ENCODE results near the gene SULT1A1. TPM values are rescaled to one million over a fixed set of nuclear protein-coding genes. Genes with fewer than 3 reads are reported as not detected.
"Not testable (repeated sequence)": the region's sequence is repeated elsewhere in the genome, so short reads cannot be mapped to it uniquely, and the experiment has no call there.

SULT1A1 gene
- total RNA-seq, 1 experiment from 2014 or later, result 82.0 TPM

DNA sequence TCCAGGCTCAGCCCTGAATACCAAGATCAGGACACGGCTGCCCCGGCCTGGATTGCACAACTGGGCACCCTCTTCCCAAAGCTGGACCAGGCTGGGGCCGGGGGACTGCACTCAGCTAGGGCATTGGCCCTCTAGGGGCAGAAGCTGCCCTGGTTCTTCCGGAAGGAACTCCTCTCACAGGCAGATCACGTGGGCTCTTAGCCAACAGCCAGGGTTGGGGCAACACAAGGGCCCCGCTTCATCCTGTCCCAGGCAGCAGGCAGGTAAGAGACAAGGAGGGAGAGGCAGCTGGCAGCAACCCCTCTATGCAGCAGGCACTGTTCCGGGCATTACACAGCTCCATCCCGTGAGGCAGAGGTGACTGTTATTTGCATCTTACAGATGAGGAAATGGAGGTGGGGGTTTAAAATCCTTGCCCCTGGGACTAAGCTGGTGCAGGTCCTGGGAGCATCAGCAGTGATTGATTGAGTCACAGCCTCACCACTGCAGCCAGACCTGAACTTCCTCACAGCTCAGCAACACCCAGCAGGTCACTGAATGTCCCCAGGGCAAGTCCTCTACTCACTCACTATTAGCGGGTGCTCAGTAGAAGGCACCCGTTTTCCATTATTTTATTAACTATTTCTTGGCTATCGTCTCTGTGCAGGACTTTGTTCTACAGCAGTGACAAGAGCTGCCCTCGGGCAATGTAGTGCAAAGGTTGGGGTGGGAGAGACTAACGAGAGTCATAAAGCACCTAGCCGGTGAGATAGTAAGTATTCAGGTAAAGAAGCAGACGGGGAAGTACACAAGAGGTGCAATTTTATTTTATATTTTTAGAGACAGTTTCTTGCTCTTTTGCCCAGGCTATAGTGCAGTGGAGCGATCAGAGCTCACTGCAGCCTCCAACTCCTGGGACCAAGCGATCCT, 10.2 kb downstream of the SULT1A1 start:
- Histone ChIP-seq H3K4me1 (replicated peaks; ENCODE audit: insufficient read depth) (peaks cover 34% of the 10 kb centered on the region), H3F3A (ENCODE audit: insufficient read depth, low read depth) (peaks cover 24% of the 10 kb centered on the region), H3K79me2 (ENCODE audit: low read depth) (peaks cover 17% of the 10 kb centered on the region)
- CTCF ChIA-PET; H3K27me3 ChIP-seq (ENCODE audit: insufficient read depth, low read depth); H3K4me3 ChIP-seq; H4K20me1 ChIP-seq (ENCODE audit: insufficient read depth); DNase-seq; H3K9me2 ChIP-seq (ENCODE audit: insufficient read depth); H3K36me3 ChIP-seq (ENCODE audit: low read depth); H3K4me2 ChIP-seq; H2AFZ ChIP-seq; H3K9me3 ChIP-seq (ENCODE audit: insufficient read depth, low read depth); BruUV-seq (replicated peaks); H3K27ac ChIP-seq; POLR2A ChIA-PET (ENCODE audit: unreplicated experiment): not testable (repeated sequence)
- intact Hi-C loops (cut with micrococcal nuclease; ENCODE audit: unreplicated experiment), result loop anchor here (5.0 kb wide), 1 partner anchor 47 kb away; the partner anchor contains the start of gene SGF29

DNA sequence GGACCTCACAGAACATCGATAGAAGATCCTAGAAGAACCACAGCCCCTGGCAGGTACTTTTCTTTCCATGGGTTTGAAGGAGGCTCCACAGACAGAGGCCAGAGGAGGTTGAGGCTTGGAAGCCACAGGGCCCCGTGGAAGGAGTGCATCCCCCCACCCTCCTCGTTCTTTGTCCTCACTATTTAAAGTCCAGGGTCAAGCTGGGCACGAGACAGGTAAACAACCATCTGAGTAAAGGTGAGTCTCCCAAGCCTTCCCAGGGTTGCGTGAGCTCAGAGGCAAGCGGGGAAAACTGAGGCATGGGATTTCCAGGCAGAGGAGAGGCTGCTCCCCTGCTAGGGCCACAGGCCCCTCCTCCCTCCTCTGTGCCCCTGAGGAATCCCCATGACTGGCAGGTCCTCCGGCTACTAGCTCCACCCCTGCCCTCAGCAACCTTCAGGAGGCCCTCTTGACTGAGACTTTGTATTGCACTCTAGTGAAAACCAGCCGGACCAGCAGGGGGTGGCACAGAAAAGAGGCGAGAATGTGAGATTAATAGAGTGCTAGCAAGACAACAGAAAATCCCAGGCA, 12.1 kb downstream of the SULT1A1 start:
- peak overlapping the region; percentile 36; the same call in 1 of the 2 replicates for H3K4me3 ChIP-seq
- peak overlapping the region; percentile 94 for H3K27ac ChIP-seq
- peak overlapping the region; percentile 99 for H3K4me2 ChIP-seq
- H3K27me3 ChIP-seq (ENCODE audit: insufficient read depth, low read depth), result no peaks in the 10 kb centered on the region
- ChIA-PET CTCF (interaction anchor here (0.5 to 2.3 kb wide), 7 partner anchors 12 to 107 kb away, joined by 3 to 21 read pairs (median 4); partner anchors contain the start of gene SULT1A1), POLR2A (ENCODE audit: unreplicated experiment) (interaction anchor here (0.5 to 2.3 kb wide), 2 partner anchors 12 to 514 kb away, joined by 5 to 59 read pairs; partner anchors contain the start of gene SULT1A1)
- no peaks in the 10 kb centered on the region for H4K20me1 ChIP-seq (ENCODE audit: insufficient read depth)
- no peak overlapping the region for H2AFZ ChIP-seq
- no TSS peak for BruUV-seq (replicated peaks)
- no peaks in the 10 kb centered on the region for H3K9me2 ChIP-seq (ENCODE audit: insufficient read depth)
- peaks cover 34% of the 10 kb centered on the region for H3K4me1 ChIP-seq (replicated peaks; ENCODE audit: insufficient read depth)
- peak; percentile 68 to 70 for DNase-seq
- peaks cover 27% of the 10 kb centered on the region for H3K79me2 ChIP-seq (ENCODE audit: low read depth)
- intact Hi-C loops (cut with micrococcal nuclease; ENCODE audit: unreplicated experiment), result loop anchor here (5.0 kb wide), 1 partner anchor 45 kb away; the partner anchor contains the start of gene SGF29
- 0 out of 2 replicates have a peak, but pooled peaks cover 4% of the 10 kb centered on the region for H3K36me3 ChIP-seq (ENCODE audit: low read depth)
- no peaks in the 10 kb centered on the region for H3K9me3 ChIP-seq (ENCODE audit: insufficient read depth, low read depth)
- H3F3A ChIP-seq (ENCODE audit: insufficient read depth, low read depth), result peaks cover 23% of the 10 kb centered on the region
- TF ChIP-seq, protein P1, sequence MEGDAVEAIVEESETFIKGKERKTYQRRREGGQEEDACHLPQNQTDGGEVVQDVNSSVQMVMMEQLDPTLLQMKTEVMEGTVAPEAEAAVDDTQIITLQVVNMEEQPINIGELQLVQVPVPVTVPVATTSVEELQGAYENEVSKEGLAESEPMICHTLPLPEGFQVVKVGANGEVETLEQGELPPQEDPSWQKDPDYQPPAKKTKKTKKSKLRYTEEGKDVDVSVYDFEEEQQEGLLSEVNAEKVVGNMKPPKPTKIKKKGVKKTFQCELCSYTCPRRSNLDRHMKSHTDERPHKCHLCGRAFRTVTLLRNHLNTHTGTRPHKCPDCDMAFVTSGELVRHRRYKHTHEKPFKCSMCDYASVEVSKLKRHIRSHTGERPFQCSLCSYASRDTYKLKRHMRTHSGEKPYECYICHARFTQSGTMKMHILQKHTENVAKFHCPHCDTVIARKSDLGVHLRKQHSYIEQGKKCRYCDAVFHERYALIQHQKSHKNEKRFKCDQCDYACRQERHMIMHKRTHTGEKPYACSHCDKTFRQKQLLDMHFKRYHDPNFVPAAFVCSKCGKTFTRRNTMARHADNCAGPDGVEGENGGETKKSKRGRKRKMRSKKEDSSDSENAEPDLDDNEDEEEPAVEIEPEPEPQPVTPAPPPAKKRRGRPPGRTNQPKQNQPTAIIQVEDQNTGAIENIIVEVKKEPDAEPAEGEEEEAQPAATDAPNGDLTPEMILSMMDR (conservative IDR thresholded peaks at IDR 0.05), result peak; percentile 34; the same call in 1 of the 2 replicates
- TF ChIP-seq EZH2 (IDR thresholded peaks at IDR 0.05; ENCODE audit: low read depth), result no peak

DNA sequence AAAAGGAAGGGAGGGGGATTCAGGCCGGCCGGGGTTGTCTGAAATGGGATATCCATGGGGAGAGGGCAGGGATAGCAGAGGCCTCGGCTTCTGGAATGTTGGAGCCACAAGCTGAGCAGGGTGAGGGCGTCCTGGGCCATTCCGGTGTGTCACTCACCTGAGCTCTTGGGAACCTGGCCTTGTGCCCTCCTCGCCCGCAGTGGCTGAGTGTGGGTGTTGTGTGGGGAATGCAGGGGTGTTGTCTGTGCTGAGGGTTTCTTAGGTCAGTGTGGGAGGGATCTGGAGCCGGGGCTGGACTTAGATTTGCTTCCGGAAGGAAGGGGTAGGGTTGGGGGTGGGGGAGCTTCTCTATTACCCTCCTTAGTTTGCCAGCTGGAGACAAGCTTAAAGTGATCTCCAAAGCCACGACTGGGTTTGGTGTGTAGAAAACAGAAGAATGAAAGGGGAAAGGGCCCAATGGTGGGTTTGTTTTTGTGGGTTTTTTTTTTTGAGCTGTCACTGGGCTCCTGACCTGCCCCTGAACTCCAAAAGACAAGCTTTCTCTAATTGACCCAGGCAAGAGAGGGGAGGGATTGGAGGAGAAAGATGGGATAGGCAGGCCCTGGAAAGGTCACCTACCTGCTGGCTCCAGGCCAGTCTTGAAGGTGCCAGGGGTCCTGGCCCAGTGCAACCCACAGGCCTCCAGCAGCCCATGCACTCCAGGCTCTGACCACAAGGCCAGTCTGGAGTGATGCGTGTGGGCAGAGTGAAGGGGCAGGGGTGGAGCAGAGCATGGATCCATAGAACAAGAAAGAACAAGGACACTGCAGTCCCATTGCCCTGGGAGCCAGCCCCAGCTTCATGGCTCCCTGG, 12.8 kb downstream of the SULT1A1 start, which contains the start of gene SULT1A2:
Gene SULT1A2, minus strand, starts transcription at position 211 of the 852 bp plus-strand sequence. CDS start 1,120 bp downstream, outside the sequence.
- CTCF ChIA-PET, result interaction anchor here (0.5 to 2.3 kb wide), 8 partner anchors 11 to 107 kb away, joined by 3 to 21 read pairs (median 4); partner anchors contain the start of gene SULT1A1
- DNase-seq, result peak; percentile 97 to 99
- H3K79me2 ChIP-seq (ENCODE audit: low read depth), result peaks cover 27% of the 10 kb centered on the region
- no peaks in the 10 kb centered on the region for H4K20me1 ChIP-seq (ENCODE audit: insufficient read depth)
- H3K4me3 ChIP-seq, result peak within 1 kb of the TSS; percentile 67
- no peak within 1 kb of the TSS for H2AFZ ChIP-seq
- peak within 1 kb of the TSS; percentile 99 for H3K4me2 ChIP-seq
- no peaks in the 10 kb centered on the region for H3K27me3 ChIP-seq (ENCODE audit: insufficient read depth, low read depth)
- TSS peak; percentile 52 for BruUV-seq (replicated peaks)
- 0 out of 2 replicates have a peak, but pooled peaks cover 11% of the 10 kb centered on the region for H3K36me3 ChIP-seq (ENCODE audit: low read depth)
- H3K4me1 ChIP-seq (replicated peaks; ENCODE audit: insufficient read depth), result peaks cover 34% of the 10 kb centered on the region
- H3F3A ChIP-seq (ENCODE audit: insufficient read depth, low read depth), result peaks cover 23% of the 10 kb centered on the region
- POLR2A ChIA-PET (ENCODE audit: unreplicated experiment), result interaction anchor here (0.5 to 2.3 kb wide), 12 partner anchors 11 to 1281 kb away, joined by 3 to 59 read pairs (median 6); partner anchors contain the start of genes NFATC2IP, SBK1 and SULT1A1
- no peaks in the 10 kb centered on the region for H3K9me3 ChIP-seq (ENCODE audit: insufficient read depth, low read depth)
- no peaks in the 10 kb centered on the region for H3K9me2 ChIP-seq (ENCODE audit: insufficient read depth)
- intact Hi-C loops (cut with micrococcal nuclease; ENCODE audit: unreplicated experiment), result loop anchor here (5.0 kb wide), 1 partner anchor 45 kb away; the partner anchor contains the start of gene SGF29
- TF ChIP-seq, protein P1 (conservative IDR thresholded peaks at IDR 0.05), result no peak; the same call in 1 of the 2 replicates
- TF ChIP-seq EZH2 (IDR thresholded peaks at IDR 0.05; ENCODE audit: low read depth), result no peak
- peak within 1 kb of the TSS; percentile 94 for H3K27ac ChIP-seq

All from PC-9 (cell line).